GM20431 (cell line): ENCODE results near the gene ENPP1.

Experiments used
- in situ Hi-C: fragments of 300-500 bp; cut with MseI, MboI; formaldehyde crosslinking; loops from one replicate; pipeline ENCODE4 v1.15.0; 2020; ENCODE audit warnings: low sequenced_read_pairs; ENCODE audit not compliant: unreplicated experiment

Gene ENPP1

DNA sequence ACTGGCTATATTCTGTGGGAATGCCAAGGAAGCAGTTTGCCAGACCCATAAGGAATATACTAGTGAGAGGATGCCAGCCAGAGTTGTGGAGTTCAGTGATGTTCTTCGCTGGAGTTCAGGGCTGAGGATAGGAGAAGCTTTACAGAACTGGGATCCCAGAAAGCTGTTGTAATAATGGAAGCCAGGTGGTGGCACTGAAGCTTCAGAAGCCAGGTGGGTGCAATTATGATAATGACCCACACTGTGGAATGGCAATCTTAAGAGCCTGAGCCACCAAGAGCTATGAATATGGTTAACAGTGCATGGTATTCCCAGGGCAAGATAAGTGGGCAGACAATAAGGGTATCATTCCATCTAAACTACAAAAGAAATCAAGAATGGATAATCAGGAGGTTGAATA is 25.1 kb upstream of the ENPP1 start:
- in situ Hi-C loops, result no loop called here

DNA sequence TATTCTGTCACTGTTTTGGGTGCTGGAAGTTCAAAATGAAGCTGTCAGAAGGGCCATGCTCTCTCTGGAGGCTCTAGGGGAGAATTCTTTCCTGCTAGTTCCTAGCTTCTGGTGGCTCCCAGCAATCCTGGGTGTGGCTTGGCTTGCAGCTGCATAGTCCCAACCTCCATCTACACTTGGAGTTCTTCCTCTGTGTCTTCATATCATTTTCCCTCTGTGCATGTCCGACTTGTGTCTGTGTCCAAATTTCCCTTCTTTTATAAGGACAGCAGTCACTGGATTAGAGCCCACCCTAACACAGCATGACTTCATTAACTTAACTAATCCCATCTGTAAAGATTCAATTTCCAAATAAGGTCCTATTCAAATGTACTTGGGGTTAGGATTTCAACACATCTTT is 23.3 kb upstream of the ENPP1 start:
- in situ Hi-C loops, result no loop called here

DNA sequence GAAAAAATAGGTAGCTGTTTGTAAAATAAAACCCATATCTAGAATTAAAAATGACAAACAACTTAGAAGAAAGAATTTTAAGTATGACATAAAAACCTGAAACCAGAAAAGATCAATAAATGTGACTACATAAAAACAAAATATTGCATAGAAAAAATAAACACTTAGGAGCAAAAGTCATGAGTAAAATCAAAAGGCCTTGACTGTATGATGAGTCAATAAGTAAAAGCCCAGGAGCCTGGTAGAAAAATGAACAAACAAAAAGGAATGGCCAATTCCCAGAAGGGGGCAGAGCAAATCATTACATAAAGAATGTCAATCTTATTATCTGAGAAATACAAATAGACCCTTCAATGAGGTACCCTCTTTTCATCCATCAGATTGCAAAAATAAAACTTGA is 20.7 kb upstream of the ENPP1 start:
- in situ Hi-C loops, result no loop called here

DNA sequence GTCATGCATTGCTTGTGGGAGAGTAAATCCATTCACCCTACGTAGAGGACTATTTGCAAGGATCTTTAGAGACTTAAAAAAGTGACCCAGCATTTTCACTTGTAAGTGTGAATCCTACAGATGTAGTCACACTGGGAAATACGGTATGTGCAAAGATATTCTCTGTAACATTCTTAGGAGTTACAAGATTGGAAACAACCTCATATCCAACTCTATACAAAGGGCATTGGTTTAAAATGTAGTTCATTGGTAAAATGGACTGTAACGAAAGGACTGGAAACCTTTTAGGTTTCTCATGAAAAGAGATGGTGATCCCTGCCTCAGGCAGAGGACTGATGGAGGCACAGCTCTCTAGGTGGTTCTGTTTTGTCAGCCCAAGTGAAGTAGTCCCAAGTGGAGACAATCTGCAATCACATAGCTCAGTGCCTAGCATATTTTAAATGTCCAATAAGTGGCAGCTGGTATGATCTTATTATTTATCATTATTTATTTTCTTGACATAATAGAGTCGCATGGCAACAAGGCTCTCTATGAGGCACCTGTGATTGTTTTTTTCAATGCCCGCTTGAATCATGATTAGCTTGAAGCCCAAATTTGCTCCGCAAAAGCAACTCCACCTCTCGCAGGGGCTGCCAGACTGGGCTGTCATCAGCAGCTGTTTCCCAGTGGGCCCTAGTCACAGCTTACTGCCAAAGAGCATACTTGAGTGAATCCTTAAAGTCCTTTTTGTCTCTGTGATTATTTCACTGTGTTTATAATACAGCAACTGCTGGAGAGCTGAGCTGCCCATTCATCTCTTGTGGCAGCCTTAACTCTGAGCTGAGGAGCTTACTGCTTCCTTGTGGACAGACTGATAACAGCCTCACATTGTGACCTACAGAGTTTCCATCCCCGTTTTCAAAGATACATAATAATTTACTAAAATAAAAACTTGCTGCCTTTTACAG is 19.8 kb upstream of the ENPP1 start:
- in situ Hi-C loops, result no loop called here

DNA sequence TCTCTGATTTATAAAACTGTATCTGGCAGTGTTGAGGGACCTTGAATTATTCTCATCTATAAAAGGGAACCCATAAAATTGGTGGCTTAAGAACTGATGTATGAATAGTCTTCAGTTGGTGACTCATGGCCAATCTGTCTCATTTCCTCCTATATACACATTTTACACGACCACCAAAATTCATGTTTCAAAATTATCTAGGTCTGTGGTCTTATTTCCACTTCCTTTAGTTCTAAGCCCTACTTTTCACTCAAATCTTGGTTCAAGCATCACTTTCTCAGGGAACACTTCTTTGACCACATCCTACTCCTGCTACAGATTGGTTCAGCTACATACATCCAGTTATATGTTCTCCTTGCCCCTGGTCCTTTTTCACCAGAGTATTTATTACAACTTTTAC is 18.6 kb upstream of the ENPP1 start:
- in situ Hi-C loops, result no loop called here

DNA sequence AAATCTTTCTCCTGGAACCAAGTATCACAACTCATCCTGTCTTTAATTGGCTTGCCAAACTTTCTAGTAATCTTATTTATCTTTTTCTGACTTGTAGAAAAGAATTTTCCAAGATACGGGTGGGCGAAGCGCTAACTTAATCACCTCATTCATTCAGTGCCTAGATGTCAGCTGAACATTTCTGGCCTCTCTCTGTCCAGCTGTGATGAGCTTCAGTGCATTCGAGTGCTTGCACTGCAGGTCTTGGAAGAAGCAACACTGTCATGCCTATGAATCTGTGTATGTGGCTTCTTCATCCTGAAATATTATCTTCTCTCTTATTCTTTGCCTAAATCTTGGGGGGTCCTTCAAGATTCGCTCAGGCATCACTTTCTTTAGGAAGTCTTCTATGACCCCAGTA is 16.3 kb upstream of the ENPP1 start:
- in situ Hi-C loops, result no loop called here

DNA sequence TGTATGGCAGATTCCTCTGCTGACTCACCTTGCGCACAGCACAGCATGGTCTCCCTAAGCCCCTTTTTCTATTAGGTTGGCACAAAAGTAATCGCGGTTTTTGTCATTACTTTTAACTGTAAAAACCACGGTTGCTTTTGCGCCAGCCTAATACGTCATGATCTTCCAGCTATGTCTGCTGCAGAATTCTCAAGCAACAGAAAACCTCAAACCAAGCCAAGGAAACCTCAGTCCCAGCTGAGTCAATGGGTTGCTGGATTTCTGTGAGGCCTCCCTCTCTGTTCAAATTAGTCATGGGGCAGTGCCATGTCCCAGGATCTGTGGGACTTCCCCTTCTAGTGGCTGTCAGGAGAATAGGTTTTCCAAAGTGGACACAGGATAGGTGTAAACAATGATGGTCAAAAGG is 15.7 kb upstream of the ENPP1 start:
- in situ Hi-C loops, result no loop called here

DNA sequence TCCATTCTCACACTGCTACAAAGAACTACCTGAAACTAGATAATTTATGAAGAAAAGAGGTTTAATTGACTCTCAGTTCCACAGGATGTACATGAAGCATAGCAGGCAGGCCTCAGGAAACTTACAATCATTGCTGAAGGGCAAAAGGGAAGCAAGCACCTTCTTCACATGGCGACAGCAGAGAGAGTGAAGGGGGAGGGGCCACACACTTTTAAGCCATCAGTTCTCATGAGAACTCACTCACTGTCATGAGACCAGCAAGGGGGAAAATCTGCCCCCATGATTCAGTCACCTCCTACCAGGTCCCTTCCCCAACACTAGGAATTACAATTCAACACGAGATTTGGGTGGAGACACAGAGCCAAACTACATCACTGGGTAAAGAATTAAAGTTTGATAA is 12.5 kb upstream of the ENPP1 start:
- in situ Hi-C loops, result no loop called here

DNA sequence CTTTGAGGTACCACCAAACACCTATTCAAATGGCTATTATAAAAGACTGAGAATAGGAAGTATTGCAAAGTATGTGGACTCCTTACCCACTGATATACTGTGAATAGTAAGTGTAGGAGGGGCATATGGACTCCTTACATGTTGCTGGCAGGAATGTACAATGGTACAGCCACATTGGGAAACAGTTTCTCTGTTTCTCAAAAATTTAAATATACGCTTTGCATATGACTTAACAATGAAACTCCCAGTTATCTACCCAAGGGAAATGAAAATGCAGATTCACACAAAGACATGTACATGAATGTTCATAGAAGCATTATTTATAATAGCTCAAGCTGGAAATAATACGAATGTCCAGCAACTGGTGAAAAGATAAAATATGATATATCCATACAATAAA is 5.5 kb upstream of the ENPP1 start:
- in situ Hi-C loops, result no loop called here

DNA sequence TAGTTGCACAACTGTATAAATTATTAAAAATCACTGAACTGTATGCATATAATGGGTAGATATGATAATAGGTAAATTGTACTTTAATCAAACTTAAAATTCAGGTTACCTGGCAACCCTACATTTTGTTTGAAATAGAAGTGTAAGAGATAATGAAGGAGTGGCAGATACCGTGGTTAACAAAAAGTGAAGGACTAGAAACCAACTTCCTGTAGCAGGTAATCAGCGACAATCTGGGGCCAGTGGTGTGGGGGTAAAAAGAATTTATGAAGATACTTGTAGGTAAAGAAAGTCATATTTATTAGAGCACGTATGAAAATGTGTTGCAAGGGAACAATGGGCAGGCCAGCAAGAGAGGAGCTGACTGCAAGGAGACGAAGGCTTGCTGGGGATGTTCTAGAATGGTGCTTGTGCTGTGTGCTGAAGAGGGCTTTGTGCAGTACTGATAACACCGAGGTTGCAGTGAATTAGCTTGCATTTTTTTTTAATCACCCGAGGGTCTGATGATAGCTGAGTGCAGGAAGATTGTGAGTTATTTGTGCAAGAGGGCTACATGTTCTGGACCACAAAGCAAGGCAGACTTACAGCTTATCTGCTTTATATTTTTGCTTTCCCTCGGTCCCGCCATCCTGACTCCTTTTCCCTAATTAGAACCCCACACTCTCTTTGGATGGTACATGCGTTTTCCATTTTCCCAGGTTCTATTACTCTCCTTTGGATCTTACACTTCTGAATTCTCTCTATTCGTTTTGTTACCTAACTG is 4.6 kb upstream of the ENPP1 start:
- in situ Hi-C loops, result no loop called here

DNA sequence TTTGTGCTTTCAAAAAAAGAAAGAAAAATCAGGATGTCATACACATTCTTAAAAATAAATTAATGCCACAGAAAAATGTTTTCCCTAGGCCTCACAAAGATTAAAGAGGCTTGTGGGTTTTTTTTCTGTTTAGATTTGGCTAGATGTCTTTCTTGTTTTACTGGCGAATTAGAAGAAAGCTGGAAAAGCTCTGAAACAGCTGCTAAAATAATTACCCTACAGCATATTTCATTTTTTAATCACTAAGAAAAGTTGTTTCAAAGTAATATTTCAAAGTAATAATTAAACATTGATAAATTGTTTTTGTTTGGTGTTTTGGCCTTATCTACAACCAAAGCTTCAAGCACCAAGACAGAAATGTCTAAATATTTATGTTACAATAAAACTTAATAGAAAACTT is 3.7 kb upstream of the ENPP1 start:
- in situ Hi-C loops, result no loop called here

DNA sequence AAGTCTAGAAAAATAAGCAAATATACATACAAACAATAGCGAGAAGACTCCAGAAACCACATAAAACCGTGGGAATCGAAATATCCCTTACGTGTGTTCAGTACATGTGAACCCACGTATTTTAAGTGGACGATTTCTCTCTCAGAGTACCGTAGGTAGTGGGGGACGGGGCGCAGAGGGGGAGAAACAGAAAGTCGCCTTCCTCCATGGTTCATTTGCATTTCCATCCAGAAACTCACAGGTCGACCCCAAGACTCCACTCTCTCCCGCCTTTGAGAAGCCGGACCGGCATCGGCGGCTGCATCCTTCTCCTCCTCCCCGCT is 538 bp upstream of the ENPP1 start:
- in situ Hi-C loops, result no loop called here

DNA sequence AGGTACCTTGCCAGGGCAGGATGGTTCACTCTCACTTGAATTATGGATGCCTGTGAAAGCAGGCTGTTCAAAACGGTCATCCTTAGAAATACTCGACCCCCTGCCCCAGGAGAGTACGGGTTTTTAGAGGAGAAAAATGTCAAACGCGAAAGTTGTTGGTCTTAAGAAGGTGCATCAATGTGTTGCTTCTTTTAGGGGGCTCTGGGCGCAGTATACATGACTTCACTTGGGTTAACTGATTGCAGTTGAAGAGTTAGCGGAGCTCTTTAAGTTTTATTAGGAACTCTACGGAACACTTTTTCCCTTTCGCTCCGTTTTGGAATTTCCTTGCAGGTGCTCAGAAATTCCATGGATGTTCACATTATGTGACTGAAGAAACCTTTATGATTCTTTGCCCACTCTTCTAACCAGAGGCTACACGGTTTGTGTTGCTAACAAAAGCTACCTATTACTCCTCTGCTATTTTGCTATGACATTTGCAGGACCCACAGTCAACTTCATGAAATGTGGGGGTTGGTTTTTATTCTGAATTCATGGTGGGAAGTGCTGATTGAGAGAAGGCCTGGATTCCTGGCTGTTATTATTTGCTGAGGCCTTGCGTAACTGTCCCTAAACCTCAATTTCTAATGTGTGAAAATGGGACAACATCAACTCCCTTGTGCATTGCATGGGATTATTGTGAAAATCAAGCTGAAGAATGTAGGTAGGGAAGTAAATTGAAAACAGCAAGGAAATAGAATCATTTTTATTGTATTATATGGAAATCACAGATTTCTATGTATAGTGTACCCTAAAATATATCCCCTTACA is 845 bp downstream of the ENPP1 start:
- in situ Hi-C loops, result no loop called here

DNA sequence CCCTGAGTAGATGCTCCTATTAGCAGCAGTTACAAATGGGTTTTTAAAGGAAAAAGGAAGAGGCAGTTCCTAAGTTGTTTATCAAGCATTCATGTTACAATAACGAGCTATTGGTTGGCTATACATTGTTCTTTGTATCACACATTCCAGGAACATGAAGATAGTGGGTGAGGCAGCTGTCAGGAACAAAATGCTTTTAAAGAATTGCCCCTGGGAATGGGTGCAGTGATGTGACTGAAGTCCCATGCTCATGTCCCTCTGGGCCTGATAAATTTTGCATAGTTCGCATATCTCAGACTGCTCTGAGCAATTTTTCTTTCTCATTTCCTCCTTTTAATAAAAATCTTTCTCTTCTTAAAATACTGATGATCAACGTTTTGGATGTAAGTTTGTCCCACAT is 3.7 kb downstream of the ENPP1 start:
- in situ Hi-C loops, result no loop called here

DNA sequence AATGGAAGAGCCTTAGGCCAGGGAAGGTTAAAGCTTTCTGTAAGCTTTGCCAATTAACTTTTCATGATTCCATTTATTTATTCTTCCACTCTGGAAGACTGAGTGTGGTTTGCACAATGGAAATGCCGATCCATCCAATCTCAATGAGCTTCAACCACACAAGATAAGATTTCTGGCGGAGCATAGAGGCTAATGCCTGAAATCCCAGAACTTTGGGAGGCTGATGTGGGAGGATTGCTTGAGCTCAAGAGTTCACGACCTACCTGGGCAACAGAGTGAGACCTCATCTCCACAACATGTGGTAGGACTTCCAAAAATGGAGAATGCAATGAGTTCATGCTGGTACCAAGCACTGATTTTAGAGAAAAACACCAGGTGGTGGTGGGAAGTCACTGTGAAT is 6.2 kb downstream of the ENPP1 start:
- in situ Hi-C loops, result no loop called here

DNA sequence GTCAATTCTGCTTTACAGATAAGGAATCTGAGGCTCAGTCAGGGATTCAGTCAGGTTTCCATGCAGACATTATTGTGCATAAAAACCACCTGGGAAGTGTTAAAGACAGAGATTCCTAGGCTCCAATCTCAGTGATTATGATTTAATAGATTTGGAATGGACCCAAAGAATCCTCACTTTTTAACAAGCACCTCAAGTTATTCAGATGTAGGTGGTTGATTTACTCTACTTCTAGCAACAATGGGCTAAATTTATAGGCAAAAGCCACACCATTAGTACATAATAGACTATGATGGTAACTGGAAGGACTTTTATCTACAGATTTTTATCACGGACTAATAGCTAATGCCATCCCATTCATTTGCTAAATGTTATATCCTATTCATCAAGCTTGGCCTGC is 9.0 kb downstream of the ENPP1 start:
- in situ Hi-C loops, result no loop called here

DNA sequence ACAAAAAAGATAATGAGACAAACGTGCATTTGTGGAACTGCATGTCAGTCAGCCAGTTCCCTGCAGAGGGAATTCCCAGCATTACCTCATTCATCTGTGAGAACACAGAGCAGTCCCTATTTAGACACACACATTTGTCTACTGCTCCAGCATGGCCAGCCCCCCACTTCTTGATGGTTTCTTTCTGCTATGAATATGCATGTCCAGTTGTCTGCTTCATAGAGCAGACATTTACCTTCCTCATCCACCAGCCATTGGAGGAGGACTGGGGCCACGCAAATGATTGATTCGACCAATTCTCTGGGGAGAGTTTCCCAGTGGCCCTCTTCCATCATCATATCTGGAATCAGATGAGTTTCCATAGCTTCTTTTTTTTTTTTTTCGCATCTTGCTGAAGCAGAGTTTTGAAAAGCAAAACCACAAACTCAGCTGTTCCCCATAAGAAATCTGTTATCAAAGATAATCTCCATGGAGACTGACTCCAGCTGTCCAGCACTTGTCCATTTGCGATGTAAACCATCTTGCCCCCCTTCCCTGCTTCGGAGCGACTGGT is 11.8 kb downstream of the ENPP1 start:
- in situ Hi-C loops, result no loop called here

DNA sequence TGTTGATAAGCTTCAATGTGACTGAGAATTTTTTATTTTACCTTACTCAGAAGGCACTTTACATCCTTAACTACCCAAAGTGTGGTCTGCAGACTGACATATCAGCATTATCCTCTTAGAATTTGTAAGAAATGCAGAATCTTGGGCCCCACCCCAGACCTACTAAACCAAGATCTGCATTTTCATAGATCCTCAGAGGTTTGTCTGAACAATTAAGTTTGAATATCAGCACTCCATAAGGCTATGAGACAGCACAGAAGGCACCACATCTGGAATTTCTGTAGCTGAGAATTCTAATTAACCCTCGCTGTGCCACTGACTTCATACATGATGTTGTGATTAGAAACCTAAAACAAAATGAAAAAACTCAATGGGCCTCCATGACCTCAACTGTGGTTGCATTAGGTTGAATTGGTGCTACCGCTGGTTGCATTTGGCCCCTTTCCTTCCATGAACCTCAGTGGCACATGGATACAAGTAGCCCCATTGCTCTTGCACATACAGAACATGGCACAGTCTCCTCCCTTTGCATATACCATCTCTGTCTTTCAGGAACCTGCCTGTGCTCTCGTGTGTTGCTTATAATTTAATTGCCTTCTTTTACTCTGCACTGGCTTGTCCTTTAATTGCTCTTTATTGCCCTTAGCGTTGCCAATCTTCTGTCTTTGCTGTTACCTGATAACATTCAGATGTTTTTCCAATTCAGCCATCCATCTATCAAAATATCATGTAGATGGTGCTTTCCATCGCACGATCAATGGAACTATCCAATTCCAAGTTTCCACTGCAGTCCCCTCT is 13.4 kb downstream of the ENPP1 start:
- in situ Hi-C loops, result no loop called here

DNA sequence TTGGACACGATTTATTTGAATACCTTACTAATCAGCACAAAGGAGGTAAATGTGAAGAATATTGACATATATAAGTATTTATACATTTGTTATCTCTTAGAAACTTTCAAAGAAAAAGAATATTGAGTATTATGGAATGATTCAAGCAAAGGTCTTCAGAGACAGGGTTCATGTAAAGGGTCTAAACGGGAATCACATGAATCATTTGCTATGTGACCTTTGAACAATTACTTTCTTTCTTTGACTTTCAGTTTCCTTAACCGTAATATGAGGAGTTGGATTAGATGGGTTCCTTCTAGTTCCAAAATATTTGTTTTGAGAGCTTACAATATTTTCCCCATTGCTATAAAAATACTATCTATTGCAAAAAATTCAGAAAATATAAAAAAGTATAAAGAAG is 14.3 kb downstream of the ENPP1 start:
- in situ Hi-C loops, result no loop called here
